Neural cell (in vitro differentiated cells): ENCODE data around the gene CD70. TPM values are rescaled to one million over a fixed set of nuclear protein-coding genes. Genes with fewer than 3 reads are reported as not detected.

Experiments
- H2AFZ ChIP-seq: fragments of 200-600, 300-800 bp; sonication (generic), shearing (Covaris generic); 2 replicates; pipeline ENCODE4 v1.6.0; 2014; ENCODE audit warnings: low read depth, mild to moderate bottlenecking, antibody characterized with exemption, low read length, moderate library complexity
- H3F3A ChIP-seq: fragments of 200-600 bp; shearing (Covaris generic); 2 replicates; pipeline ENCODE4 v1.6.1; 2016; ENCODE audit warnings: mild to moderate bottlenecking, moderate library complexity, mixed read lengths, antibody characterized with exemption, low read length; ENCODE audit not compliant: insufficient read depth, poor library complexity, severe bottlenecking
- H3K27ac ChIP-seq: fragments of 200-600, 300-800 bp; sonication (generic), shearing (Covaris generic); 2 replicates; pipeline ENCODE4 v1.5.1; 2014; ENCODE audit warnings: mild to moderate bottlenecking, low read length, moderate library complexity
- H3K27me3 ChIP-seq: fragments of 300-800, 200-600 bp; sonication (generic), shearing (Covaris generic); 2 replicates; pipeline ENCODE4 v1.6.0; 2014; ENCODE audit warnings: mild to moderate bottlenecking, low read depth, low read length, moderate library complexity; ENCODE audit not compliant: insufficient read depth
- H3K36me3 ChIP-seq: fragments of 300-800, 200-600 bp; sonication (generic), shearing (Covaris generic); 2 replicates; pipeline ENCODE4 v1.5.1; 2014; ENCODE audit warnings: mild to moderate bottlenecking, antibody characterized with exemption, low read length, moderate library complexity; ENCODE audit not compliant: insufficient read depth
- H3K4me2 ChIP-seq: fragments of 300-800, 200-600 bp; sonication (generic), shearing (Covaris generic); 2 replicates; pipeline ENCODE4 v1.6.0; 2014; ENCODE audit warnings: mild to moderate bottlenecking, low read length
- H3K4me3 ChIP-seq: fragments of 300-800, 200-600 bp; sonication (generic), shearing (Covaris generic); 2 replicates; pipeline ENCODE4 v1.5.1; 2014; ENCODE audit warnings: mild to moderate bottlenecking, low read length, moderate library complexity
- H3K79me2 ChIP-seq: fragments of 200-600 bp; shearing (Covaris generic); replicated peaks from 2 replicates; pipeline ENCODE4 v1.6.0; 2014; ENCODE audit warnings: mild to moderate bottlenecking, low read length, moderate library complexity; ENCODE audit not compliant: insufficient read depth
- H3K9ac ChIP-seq: fragments of 300-800, 200-600 bp; sonication (generic), shearing (Covaris generic); 2 replicates; pipeline ENCODE4 v1.6.1; 2016; ENCODE audit warnings: mild to moderate bottlenecking, low read length, mixed read lengths
- H3K9me2 ChIP-seq: fragments of 200-600 bp; shearing (Covaris generic); 2 replicates; pipeline ENCODE4 v1.6.1; 2016; ENCODE audit warnings: mild to moderate bottlenecking, low read length, mixed read lengths; ENCODE audit not compliant: insufficient read depth
- H3K9me3 ChIP-seq: fragments of 200-600, 300-800 bp; sonication (generic), shearing (Covaris generic); 2 replicates; pipeline ENCODE4 v1.6.1; 2016; ENCODE audit warnings: mild to moderate bottlenecking, mixed run types, low read length, moderate library complexity, mixed read lengths
- H4K20me1 ChIP-seq: fragments of 200-600 bp; shearing (Covaris generic); 2 replicates; pipeline ENCODE4 v1.6.1; 2016; ENCODE audit warnings: mild to moderate bottlenecking, mixed run types; ENCODE audit not compliant: insufficient read depth
- EP300 ChIP-seq: fragments of 450-650 bp; conservative IDR thresholded peaks from 2 replicates; pipeline ENCODE4 v1.6.1; 2014; ENCODE audit warnings: antibody characterized with exemption, mild to moderate bottlenecking, moderate library complexity; ENCODE audit not compliant: poor library complexity, severe bottlenecking
- EZH2 ChIP-seq: fragments of 200-600, 300-800 bp; shearing (Covaris generic), sonication (generic); IDR thresholded peaks from 2 replicates; pipeline ENCODE4 v1.6.1; 2014; ENCODE audit warnings: antibody characterized with exemption, low read length, borderline replicate concordance, mild to moderate bottlenecking; ENCODE audit not compliant: insufficient read depth, poor library complexity, severe bottlenecking
- MXI1 ChIP-seq: fragments of 450-650 bp; conservative IDR thresholded peaks from 2 replicates; pipeline ENCODE4 v1.6.1; 2014; ENCODE audit warnings: antibody characterized with exemption, mild to moderate bottlenecking; ENCODE audit not compliant: poor library complexity, severe bottlenecking
- POLR2AphosphoS5 ChIP-seq: IDR thresholded peaks from 2 replicates; pipeline ENCODE4 v1.6.1; 2012
- RAD21 ChIP-seq: fragments of 450-650 bp; conservative IDR thresholded peaks from 2 replicates; pipeline ENCODE4 v1.6.1; 2014; ENCODE audit warnings: antibody characterized with exemption, mild to moderate bottlenecking, moderate library complexity
- SMC3 ChIP-seq: fragments of 450-650 bp; conservative IDR thresholded peaks from 2 replicates; pipeline ENCODE4 v1.6.1; 2014; ENCODE audit warnings: antibody characterized with exemption, mild to moderate bottlenecking, moderate library complexity; ENCODE audit not compliant: poor library complexity
- TAF1 ChIP-seq: IDR thresholded peaks from 2 replicates; pipeline ENCODE4 v1.6.1; 2012; ENCODE audit warnings: low read depth
- polyA plus RNA-seq: library from polyadenylated mRNA; depleted of rRNA; stranded (reverse); fragments of >200 nt; gene quantifications from 2 replicates; pipeline ENCODE4 v1.2.3, GENCODE V29; 2014
- TF ChIP-seq, protein P1 (sequence below): IDR thresholded peaks from 2 replicates; pipeline ENCODE4 v1.6.1; 2012; ENCODE audit warnings: borderline replicate concordance
- TF ChIP-seq, protein P2 (sequence below): fragments of 450-650 bp; IDR thresholded peaks from 2 replicates; pipeline ENCODE4 v1.5.1; 2014; ENCODE audit warnings: antibody characterized with exemption, mild to moderate bottlenecking, moderate library complexity; ENCODE audit not compliant: poor library complexity, severe bottlenecking

The CD70 gene
- polyA plus RNA-seq, 1 donor from 2014 or later, result not detected

- no peak overlapping the region for H3K9ac ChIP-seq
- H3K9me2 ChIP-seq, result no peaks in the 10 kb centered on the region
- H3K79me2 ChIP-seq, result no peaks in the 10 kb centered on the region
- TF ChIP-seq, protein P1, sequence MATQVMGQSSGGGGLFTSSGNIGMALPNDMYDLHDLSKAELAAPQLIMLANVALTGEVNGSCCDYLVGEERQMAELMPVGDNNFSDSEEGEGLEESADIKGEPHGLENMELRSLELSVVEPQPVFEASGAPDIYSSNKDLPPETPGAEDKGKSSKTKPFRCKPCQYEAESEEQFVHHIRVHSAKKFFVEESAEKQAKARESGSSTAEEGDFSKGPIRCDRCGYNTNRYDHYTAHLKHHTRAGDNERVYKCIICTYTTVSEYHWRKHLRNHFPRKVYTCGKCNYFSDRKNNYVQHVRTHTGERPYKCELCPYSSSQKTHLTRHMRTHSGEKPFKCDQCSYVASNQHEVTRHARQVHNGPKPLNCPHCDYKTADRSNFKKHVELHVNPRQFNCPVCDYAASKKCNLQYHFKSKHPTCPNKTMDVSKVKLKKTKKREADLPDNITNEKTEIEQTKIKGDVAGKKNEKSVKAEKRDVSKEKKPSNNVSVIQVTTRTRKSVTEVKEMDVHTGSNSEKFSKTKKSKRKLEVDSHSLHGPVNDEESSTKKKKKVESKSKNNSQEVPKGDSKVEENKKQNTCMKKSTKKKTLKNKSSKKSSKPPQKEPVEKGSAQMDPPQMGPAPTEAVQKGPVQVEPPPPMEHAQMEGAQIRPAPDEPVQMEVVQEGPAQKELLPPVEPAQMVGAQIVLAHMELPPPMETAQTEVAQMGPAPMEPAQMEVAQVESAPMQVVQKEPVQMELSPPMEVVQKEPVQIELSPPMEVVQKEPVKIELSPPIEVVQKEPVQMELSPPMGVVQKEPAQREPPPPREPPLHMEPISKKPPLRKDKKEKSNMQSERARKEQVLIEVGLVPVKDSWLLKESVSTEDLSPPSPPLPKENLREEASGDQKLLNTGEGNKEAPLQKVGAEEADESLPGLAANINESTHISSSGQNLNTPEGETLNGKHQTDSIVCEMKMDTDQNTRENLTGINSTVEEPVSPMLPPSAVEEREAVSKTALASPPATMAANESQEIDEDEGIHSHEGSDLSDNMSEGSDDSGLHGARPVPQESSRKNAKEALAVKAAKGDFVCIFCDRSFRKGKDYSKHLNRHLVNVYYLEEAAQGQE, result no peak
- TF ChIP-seq TAF1, result no peak
- no peak for TF ChIP-seq SMC3
- no peak for TF ChIP-seq RAD21
- H3K27me3 ChIP-seq, result no peaks in the 10 kb centered on the region
- H4K20me1 ChIP-seq, result no peaks in the 10 kb centered on the region
- H3K4me3 ChIP-seq, result no peak overlapping the region
- H3K4me2 ChIP-seq, result no peak overlapping the region
- H3F3A ChIP-seq, result no peaks in the 10 kb centered on the region
- H3K27ac ChIP-seq, result no peak overlapping the region
- H2AFZ ChIP-seq, result no peak overlapping the region
- H3K9me3 ChIP-seq, result no peaks in the 10 kb centered on the region
- no peaks in the 10 kb centered on the region for H3K36me3 ChIP-seq
Observed at GRCh38 chr19:6613711-6614110, 22.8 kb upstream of the CD70 start.

DNA sequence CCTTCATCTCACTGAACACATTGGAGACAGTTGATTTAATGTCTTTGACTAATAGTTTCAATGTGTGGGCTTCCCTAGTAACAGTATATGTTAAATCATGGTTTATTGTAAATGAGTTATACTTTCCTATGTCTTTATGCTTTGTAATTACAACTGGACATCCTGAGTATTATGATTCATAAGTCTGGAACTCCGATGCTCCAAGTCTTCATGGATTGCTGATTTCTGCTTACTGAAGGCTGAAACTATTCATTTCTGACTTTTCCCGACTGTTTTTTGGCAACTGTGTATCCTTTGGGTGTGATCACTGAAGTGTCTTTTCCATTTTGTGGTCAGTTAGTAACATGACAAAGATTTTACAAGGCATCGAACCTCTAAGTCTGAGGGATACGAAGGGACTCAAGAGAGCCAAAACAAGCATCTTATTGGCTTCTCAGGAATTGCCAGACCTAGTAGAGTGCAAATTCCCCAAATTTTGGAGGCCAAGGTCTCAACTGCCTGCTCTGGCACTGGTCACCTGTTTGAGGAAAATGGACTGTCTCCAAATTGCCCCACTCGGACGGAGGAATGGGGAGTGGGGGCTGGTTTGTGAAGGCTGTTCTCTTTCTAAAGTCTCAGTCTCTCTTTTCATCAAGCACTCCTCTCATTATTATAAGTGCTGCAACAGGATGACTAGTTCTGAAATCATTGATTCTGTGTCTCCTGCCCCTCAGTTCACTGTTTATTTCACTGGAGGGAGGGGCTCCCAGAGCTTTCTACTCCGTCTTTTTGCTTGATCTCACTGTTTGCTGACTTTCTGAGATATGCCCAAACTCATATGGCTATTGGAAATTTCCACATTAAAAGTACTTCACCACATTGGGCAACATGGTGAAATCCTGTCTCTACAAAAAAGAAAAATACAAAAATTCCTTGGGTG lies 20.2 kb upstream of the CD70 start:
- H3K9ac ChIP-seq, result no peak overlapping the region
- H3K4me2 ChIP-seq, result no peak overlapping the region
- no peak overlapping the region for H3K27ac ChIP-seq
- no peaks in the 10 kb centered on the region for H3K36me3 ChIP-seq
- H3K9me2 ChIP-seq, result no peaks in the 10 kb centered on the region
- H3F3A ChIP-seq, result no peaks in the 10 kb centered on the region
- H3K27me3 ChIP-seq, result no peaks in the 10 kb centered on the region
- H3K4me3 ChIP-seq, result no peak overlapping the region
- H2AFZ ChIP-seq, result no peak overlapping the region
- H3K79me2 ChIP-seq, result no peaks in the 10 kb centered on the region
- TF ChIP-seq TAF1 (no peak), EP300 (no peak), RAD21 (no peak), MXI1 (no peak), EZH2 (no peak), SMC3 (no peak), POLR2AphosphoS5 (no peak)
- TF ChIP-seq, protein P1, result no peak
- TF ChIP-seq, protein P2, sequence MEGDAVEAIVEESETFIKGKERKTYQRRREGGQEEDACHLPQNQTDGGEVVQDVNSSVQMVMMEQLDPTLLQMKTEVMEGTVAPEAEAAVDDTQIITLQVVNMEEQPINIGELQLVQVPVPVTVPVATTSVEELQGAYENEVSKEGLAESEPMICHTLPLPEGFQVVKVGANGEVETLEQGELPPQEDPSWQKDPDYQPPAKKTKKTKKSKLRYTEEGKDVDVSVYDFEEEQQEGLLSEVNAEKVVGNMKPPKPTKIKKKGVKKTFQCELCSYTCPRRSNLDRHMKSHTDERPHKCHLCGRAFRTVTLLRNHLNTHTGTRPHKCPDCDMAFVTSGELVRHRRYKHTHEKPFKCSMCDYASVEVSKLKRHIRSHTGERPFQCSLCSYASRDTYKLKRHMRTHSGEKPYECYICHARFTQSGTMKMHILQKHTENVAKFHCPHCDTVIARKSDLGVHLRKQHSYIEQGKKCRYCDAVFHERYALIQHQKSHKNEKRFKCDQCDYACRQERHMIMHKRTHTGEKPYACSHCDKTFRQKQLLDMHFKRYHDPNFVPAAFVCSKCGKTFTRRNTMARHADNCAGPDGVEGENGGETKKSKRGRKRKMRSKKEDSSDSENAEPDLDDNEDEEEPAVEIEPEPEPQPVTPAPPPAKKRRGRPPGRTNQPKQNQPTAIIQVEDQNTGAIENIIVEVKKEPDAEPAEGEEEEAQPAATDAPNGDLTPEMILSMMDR, result no peak
- H4K20me1 ChIP-seq, result no peaks in the 10 kb centered on the region
- H3K9me3 ChIP-seq, result no peaks in the 10 kb centered on the region
